Loucy (cell line): ENCODE measurements around the gene FAM47B.
A peak's percentile ranks its signal among the peaks of the same experiment; 100 is the strongest.

ENCODE experiments used
- H2AFZ ChIP-seq: fragments of 200-600 bp; sonication (generic); 2 replicates; pipeline ENCODE4 v1.6.0; 2016; ENCODE audit warnings: antibody characterized with exemption, mild to moderate bottlenecking, low read length, moderate library complexity
- H3F3A ChIP-seq: fragments of 200-600 bp; 2 replicates; pipeline ENCODE4 v1.6.0; 2016; ENCODE audit warnings: antibody characterized with exemption, low read depth, mild to moderate bottlenecking
- H3K27me3 ChIP-seq: fragments of 200-600 bp; sonication (generic); 2 replicates; pipeline ENCODE4 v1.6.1; 2014; ENCODE audit warnings: low read length, mild to moderate bottlenecking; ENCODE audit not compliant: insufficient read depth, poor library complexity, severe bottlenecking
- H3K36me3 ChIP-seq: fragments of 200-600 bp; sonication (generic); 2 replicates; pipeline ENCODE4 v1.6.1; 2016; ENCODE audit warnings: low read length; ENCODE audit not compliant: insufficient read depth
- H3K4me1 ChIP-seq: fragments of 200-600 bp; sonication (generic); 2 replicates; pipeline ENCODE4 v1.5.1; 2014; ENCODE audit warnings: low read length, mild to moderate bottlenecking; ENCODE audit not compliant: insufficient read depth, poor library complexity, severe bottlenecking
- H3K4me2 ChIP-seq: fragments of 200-600 bp; sonication (generic); 2 replicates; pipeline ENCODE4 v1.6.0; 2014; ENCODE audit warnings: antibody characterized with exemption, low read length, low read depth, mild to moderate bottlenecking; ENCODE audit not compliant: poor library complexity, severe bottlenecking
- H3K4me3 ChIP-seq: fragments of 200-600 bp; sonication (generic); 2 replicates; pipeline ENCODE4 v1.5.1; 2014; ENCODE audit warnings: low read length, mild to moderate bottlenecking, mixed read lengths; ENCODE audit not compliant: poor library complexity, severe bottlenecking
- H3K79me2 ChIP-seq: fragments of 200-600 bp; sonication (generic); 2 replicates; pipeline ENCODE4 v1.6.1; 2014; ENCODE audit warnings: low read length; ENCODE audit not compliant: insufficient read depth
- H3K9ac ChIP-seq: fragments of 200-600 bp; sonication (generic); 2 replicates; pipeline ENCODE4 v1.6.0; 2014; ENCODE audit warnings: mild to moderate bottlenecking, low read depth, low read length, moderate library complexity; ENCODE audit not compliant: poor library complexity, severe bottlenecking
- H3K9me2 ChIP-seq: fragments of 200-600 bp; sonication (generic); replicated peaks from 2 replicates; pipeline ENCODE4 v1.6.1; 2016; ENCODE audit warnings: low read depth, low read length, mixed read lengths
- H3K9me3 ChIP-seq: fragments of 200-600 bp; sonication (generic); 2 replicates; pipeline ENCODE4 v1.6.1; 2014; ENCODE audit warnings: mild to moderate bottlenecking, antibody characterized with exemption, low read length, low read depth; ENCODE audit not compliant: insufficient read depth
- H4K20me1 ChIP-seq: fragments of 200-600 bp; sonication (generic); 2 replicates; pipeline ENCODE4 v1.6.0; 2014; ENCODE audit warnings: antibody characterized with exemption, low read length, mild to moderate bottlenecking; ENCODE audit not compliant: insufficient read depth, poor library complexity, severe bottlenecking
- CTCF ChIP-seq: fragments of 200-600 bp; sonication (generic); conservative IDR thresholded peaks from 2 replicates; pipeline ENCODE4 v1.5.1; 2014; ENCODE audit warnings: mild to moderate bottlenecking, antibody characterized with exemption, low read length
- EZH2phosphoT487 ChIP-seq: fragments of 200-600 bp; IDR thresholded peaks from 2 replicates; pipeline ENCODE4 v1.6.1; 2018; ENCODE audit warnings: antibody characterized with exemption, mild to moderate bottlenecking, moderate library complexity, borderline replicate concordance

FAM47B gene

GRCh38 chrX:34942496-34942895 is at the start of gene FAM47B:
Gene FAM47B, plus strand, starts transcription at chrX:34942796. Its CDS starts 36 bp downstream, at chrX:34942832.
- TF ChIP-seq CTCF (no peak), EZH2phosphoT487 (no peak)
- H3K4me3 ChIP-seq: no peak within 1 kb of the TSS
- no peaks in the 10 kb centered on the region for H3K27me3 ChIP-seq
- no peak within 1 kb of the TSS for H3K9ac ChIP-seq
- no peaks in the 10 kb centered on the region for H3K9me3 ChIP-seq
- no peak within 1 kb of the TSS for H2AFZ ChIP-seq
- H3F3A ChIP-seq: no peaks in the 10 kb centered on the region
- no peak within 1 kb of the TSS for H3K4me2 ChIP-seq
- H3K79me2 ChIP-seq: no peaks in the 10 kb centered on the region
- H4K20me1 ChIP-seq: no peaks in the 10 kb centered on the region
- H3K4me1 ChIP-seq: no peaks in the 10 kb centered on the region
- H3K36me3 ChIP-seq: no peaks in the 10 kb centered on the region
- H3K9me2 ChIP-seq: no peaks in the 10 kb centered on the region

GRCh38 chrX:34893741-34894140 is 48.9 kb upstream of the FAM47B start:
- Histone ChIP-seq H3F3A (no peaks in the 10 kb centered on the region), H2AFZ (no peak overlapping the region), H3K4me3 (no peak overlapping the region), H4K20me1 (no peaks in the 10 kb centered on the region), H3K4me1 (no peaks in the 10 kb centered on the region), H3K9me2 (no peaks in the 10 kb centered on the region), H3K27me3 (no peaks in the 10 kb centered on the region), H3K36me3 (no peaks in the 10 kb centered on the region), H3K9me3 (no peaks in the 10 kb centered on the region), H3K9ac (no peak overlapping the region), H3K4me2 (no peak overlapping the region), H3K79me2 (no peaks in the 10 kb centered on the region)
- TF ChIP-seq CTCF (peak; percentile 29; the same call in 1 of the 2 replicates), EZH2phosphoT487 (no peak)

- Histone ChIP-seq H4K20me1 (no peaks in the 10 kb centered on the region), H3K9me2 (no peaks in the 10 kb centered on the region), H3F3A (no peaks in the 10 kb centered on the region), H3K4me3 (no peak overlapping the region), H3K27me3 (no peaks in the 10 kb centered on the region), H3K79me2 (no peaks in the 10 kb centered on the region), H3K4me2 (no peak overlapping the region), H2AFZ (no peak overlapping the region), H3K36me3 (no peaks in the 10 kb centered on the region), H3K4me1 (no peaks in the 10 kb centered on the region), H3K9me3 (no peaks in the 10 kb centered on the region), H3K9ac (no peak overlapping the region)
- TF ChIP-seq EZH2phosphoT487 (no peak), CTCF (no peak)
Observed at GRCh38 chrX:34900691-34901090, 41.9 kb upstream of the FAM47B start.
